Prostate gland (tissue), 2 donors: ENCODE measurements around the gene BMPER.

Experiments used
- POLR2A ChIP-seq: fragments of 450-650 bp; IDR thresholded peaks from one replicate; pipeline ENCODE4 v1.6.1; 2016; ENCODE audit warnings: antibody characterized with exemption, mild to moderate bottlenecking
- TF ChIP-seq, protein P1 (sequence below), 4 experiments: fragments of 200-600 bp in 2 of 4; fragments of 450-650 bp in 2 of 4; sonication (generic) in 2 of 4; IDR thresholded peaks; 1 replicate in 3 of 4; 2 replicates in 1 of 4; pipeline ENCODE4 v1.5.1; 2016 to 2019; ENCODE audit warnings: antibody characterized with exemption in 4 of 4, mild to moderate bottlenecking in 2 of 4, moderate library complexity in 2 of 4

DNA sequence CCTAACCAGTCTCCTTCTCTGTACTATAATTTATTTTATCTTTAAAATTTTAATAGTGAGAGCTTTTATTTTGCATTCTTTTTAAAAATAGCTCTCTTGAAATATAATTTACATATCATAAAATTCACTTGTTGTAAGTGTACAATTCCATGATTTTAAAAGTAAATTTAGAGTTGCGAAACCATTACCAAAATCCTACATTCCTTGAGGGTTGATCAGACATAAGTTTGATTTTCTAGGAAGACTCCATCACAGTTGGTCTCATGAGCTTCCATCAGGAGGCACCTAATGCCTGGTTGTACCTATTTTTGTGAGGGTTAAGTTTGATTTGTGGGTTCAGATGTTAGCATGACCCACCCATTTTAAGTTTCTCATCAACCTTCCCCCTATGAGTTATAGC lies 108.1 kb downstream of the BMPER start:
- TF ChIP-seq POLR2A = no peak
- TF ChIP-seq, protein P1, sequence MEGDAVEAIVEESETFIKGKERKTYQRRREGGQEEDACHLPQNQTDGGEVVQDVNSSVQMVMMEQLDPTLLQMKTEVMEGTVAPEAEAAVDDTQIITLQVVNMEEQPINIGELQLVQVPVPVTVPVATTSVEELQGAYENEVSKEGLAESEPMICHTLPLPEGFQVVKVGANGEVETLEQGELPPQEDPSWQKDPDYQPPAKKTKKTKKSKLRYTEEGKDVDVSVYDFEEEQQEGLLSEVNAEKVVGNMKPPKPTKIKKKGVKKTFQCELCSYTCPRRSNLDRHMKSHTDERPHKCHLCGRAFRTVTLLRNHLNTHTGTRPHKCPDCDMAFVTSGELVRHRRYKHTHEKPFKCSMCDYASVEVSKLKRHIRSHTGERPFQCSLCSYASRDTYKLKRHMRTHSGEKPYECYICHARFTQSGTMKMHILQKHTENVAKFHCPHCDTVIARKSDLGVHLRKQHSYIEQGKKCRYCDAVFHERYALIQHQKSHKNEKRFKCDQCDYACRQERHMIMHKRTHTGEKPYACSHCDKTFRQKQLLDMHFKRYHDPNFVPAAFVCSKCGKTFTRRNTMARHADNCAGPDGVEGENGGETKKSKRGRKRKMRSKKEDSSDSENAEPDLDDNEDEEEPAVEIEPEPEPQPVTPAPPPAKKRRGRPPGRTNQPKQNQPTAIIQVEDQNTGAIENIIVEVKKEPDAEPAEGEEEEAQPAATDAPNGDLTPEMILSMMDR (IDR thresholded peaks at IDR 0.05) = no peak
